CD4-positive, alpha-beta T cell treated with Interleukin-15 for 4 hours (primary cell): ENCODE measurements around the gene CPS1.

Experiments
- DNase-seq: peaks from one replicate; pipeline ENCODE4 v3.0.0-alpha.2; 2020; ENCODE audit warnings: low spot score

The CPS1 gene

GRCh38 chr2:210606001-210606400 is 49.6 kb downstream of the CPS1 start:
- no peak for DNase-seq

GRCh38 chr2:210611466-210611865 is 55.1 kb downstream of the CPS1 start:
- DNase-seq = no peak

DNA sequence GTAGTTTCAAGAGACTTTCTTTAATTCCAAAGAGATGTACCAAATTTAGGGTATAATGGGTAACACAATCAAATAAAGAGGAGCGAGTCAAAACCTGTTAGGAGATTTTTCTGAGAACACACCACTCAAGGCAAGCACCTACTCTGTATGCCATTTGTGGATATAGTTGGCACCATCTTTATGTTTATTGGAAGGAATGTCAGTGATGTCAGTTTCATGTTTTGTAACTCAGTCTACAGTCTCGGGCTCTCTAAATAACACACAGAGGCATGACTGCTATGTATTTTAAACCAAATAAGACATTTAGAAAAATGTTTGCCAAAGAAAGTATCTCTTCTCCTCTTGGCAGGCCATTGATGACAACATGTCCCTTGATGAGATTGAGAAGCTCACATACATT is 59.7 kb downstream of the CPS1 start:
- DNase-seq = no peak

DNA sequence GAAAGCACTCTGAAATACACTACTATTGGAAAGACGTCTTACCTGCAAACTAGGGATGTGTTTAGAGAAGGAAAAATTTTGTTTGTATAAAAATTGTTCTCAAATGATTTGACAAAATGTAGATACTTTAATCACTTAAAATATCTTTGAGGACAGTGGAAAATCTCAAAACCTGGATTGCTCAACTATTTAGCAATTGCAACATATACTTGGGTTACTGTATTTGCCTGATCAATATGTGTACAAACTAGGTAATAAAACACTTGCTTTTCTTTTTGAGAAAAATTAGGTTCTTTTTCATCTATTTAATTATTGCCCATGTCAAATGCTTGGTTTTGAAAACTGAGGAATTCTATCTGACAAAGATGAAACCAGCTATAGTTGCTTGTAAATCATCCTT is 60.9 kb downstream of the CPS1 start:
- no peak for DNase-seq

- no peak for DNase-seq
Observed at GRCh38 chr2:210617732-210618330, 61.4 kb downstream of the CPS1 start.

GRCh38 chr2:210620456-210620855 is 64.1 kb downstream of the CPS1 start:
- no peak for DNase-seq

- DNase-seq = no peak
Observed at GRCh38 chr2:210623506-210623905, 67.1 kb downstream of the CPS1 start.

GRCh38 chr2:210626849-210627248 is 70.5 kb downstream of the CPS1 start:
- DNase-seq = no peak

DNA sequence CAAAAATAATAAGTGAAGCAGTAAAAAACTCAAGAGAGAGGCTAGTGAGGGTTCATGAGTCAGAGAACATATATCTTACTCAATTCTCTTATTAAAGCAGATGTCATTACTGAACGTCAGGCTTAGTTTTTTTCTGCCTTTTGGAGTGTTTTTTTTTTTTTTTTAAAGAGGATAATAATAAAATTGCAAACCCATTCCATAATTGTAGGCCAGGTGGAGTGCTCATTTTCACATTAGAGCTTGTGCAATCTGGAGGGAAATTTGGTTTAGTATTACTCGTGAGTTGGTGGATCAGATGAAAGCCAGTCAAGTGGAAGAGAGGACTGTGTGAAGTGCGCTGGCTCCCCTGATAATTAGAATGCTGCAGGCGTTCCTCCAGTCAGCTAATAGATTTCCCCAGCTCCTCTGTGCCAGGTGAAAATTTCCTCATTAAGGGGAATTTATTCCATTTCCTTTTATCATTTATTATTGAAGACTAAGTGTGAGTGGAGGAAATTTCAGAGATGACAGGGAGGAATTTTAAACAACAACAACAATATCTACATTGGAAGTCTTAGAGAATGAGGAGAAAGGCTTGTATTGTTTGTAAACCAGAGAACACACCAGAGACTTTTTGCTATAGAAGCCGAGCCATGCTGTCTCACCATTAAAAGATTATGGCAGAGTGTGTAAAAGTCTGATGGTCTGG is 74.6 kb downstream of the CPS1 start:
- DNase-seq = no peak

DNA sequence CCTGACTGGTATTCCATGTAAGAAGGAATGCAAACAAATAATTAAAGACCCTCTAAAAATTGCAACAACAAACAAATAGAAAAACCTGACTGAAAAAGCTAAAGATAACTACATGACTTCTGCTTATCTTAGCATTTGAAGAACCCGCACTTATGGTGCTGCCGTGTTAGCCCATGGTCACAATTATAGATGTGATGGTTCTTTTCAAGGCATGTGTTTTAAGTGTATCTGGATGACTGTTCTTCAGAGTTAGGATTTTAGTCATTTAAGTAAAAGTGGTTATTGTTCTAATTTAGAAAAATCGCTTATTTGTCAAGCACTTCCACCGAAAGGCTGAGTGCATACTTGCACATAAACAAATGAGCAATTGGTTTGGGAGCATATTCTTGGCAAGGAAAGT is 77.3 kb downstream of the CPS1 start:
- DNase-seq = no peak

- DNase-seq = no peak
Observed at GRCh38 chr2:210635257-210635656, 78.9 kb downstream of the CPS1 start.

- no peak for DNase-seq
Observed at GRCh38 chr2:210642333-210642732, 85.9 kb downstream of the CPS1 start.

GRCh38 chr2:210647151-210647550 is 90.8 kb downstream of the CPS1 start:
- DNase-seq = no peak

GRCh38 chr2:210654091-210654490 is 97.7 kb downstream of the CPS1 start:
- DNase-seq = no peak

- no peak for DNase-seq
Observed at GRCh38 chr2:210655229-210655975, 99.0 kb downstream of the CPS1 start.

- no peak for DNase-seq
Observed at GRCh38 chr2:210657874-210658273, 101.5 kb downstream of the CPS1 start.

- DNase-seq = no peak
Observed at GRCh38 chr2:210660751-210661150, 104.4 kb downstream of the CPS1 start.

- DNase-seq = no peak
Observed at GRCh38 chr2:210662560-210662959, 106.2 kb downstream of the CPS1 start.

DNA sequence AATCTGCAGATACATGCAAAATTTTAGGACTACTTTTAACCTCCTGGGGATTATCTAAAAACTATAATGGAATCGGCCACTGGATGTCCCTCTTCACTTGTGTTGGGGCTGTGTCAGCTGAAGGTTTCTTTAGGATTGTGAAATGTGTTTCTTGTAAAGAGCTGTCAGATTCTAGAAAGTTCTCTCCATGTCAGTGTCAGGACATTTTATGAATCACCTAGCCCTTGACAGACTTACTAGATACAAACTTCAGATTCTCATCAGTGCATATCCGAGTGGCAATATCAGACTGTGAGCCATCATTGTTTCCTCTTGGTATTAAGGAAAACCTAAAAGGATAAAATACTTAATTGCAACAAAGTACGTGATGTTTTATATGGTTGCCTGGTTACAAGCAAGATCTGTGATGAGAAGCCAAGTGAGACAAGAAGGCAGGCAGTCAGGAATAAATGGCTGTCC is 107.3 kb downstream of the CPS1 start:
- DNase-seq = no peak

DNA sequence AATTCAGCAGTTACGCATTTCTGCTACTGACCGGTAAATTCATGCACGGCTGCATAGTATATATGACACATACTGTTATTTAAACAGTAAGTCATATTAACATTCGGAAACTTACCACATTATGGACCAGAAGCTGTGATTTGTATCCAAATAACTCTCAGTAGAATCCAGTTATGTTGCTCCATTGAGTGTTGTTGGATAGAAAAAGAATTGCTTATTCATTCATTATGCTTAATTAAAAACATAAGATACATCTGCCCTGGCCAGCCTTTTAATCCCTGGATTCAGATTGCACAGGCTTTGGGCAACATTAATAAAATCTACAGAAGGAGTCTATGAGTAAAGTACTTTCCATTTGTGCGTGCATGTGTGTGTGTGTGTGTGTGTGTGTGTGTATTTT is 111.3 kb downstream of the CPS1 start:
- DNase-seq = no peak

DNA sequence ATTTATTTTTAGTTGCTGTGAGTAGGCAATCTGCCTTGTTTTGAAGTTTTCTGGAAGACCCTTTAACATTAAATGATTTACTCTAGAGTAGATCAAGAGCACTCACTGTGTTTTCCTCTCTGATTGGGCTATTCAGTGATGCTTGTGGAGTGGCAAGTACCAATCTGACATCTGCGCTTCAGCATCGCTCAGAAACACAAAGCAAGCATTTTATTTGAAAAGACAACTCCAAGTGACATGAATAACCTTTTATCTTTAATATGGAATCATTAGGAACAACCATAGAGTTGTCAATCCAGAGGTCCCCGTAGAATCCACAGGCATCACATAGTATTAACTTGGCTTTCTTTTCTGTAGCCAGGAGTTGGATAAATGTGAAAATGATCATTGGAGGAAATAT is 114.7 kb downstream of the CPS1 start:
- no peak for DNase-seq

DNA sequence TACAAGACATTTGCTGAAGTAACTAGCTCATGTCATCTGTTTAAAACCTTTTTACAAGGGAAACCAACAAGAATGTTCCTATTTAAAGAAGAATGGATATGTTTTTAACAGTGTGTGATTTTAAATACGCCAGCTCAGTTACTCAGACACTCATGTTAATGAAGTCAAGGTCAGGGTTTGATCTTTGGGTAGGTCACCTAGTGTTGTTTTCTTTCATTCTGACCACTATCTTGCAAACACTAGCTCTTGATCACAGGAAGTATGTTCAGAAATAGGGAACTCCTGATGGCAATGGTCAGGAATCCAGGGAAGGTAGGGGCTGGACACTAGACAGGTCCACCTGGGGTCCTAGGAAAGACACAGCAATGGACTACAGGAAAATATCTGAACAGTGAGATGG is 116.7 kb downstream of the CPS1 start:
- DNase-seq = no peak

- no peak for DNase-seq
Observed at GRCh38 chr2:210676067-210676466, 119.7 kb downstream of the CPS1 start.
